Fibroblast of the conjunctiva (primary cell): ENCODE measurements around the gene IPO4.

Experiments used
- DNase-seq: peaks from one replicate; pipeline ENCODE4 v3.0.0-alpha.2; 2010; ENCODE audit warnings: low read depth

IPO4 gene

DNA sequence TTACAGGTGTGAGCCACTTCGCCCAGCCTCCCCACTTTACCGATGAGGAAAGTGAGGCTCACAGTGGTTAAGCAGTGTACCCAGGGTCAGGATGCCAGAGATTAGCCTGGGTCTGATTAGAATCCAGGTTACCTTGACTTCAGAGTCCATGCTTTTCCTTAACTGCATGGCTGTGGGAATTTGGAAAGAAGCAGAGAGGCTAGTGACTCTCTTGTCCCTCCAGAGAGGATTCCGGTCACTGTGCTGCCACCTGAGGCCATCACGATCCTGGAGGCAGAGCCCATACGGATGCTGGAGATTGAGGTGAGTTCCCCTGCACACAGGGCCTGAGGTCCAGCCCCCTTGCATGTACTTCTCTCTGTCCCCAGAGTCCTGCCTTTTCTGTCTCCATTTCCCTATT is 12.0 kb downstream of the IPO4 start:
- DNase-seq: no peak

DNA sequence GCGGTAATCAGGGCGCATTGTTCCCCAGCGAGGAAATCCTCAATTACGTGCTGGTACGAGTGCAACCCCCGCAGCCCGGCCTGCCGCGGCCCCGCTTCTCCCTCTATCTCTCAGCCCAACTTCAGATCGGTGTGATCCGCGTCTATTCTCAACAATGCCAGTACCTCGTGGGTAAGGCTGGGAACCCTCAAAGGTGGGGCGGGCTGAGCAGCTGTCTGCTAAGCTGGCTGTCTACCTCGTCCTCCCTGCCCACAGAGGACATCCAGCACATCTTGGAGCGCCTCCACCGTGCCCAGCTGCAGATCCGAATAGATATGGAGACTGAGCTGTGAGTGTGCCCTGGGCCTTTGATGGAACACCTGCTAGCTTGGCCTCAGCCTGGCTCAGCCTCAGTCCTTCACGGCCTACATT is 15.7 kb downstream of the IPO4 start:
- DNase-seq: no peak

GRCh38 chr14:24172261-24172860 is 16.3 kb downstream of the IPO4 start:
- DNase-seq: no peak

DNA sequence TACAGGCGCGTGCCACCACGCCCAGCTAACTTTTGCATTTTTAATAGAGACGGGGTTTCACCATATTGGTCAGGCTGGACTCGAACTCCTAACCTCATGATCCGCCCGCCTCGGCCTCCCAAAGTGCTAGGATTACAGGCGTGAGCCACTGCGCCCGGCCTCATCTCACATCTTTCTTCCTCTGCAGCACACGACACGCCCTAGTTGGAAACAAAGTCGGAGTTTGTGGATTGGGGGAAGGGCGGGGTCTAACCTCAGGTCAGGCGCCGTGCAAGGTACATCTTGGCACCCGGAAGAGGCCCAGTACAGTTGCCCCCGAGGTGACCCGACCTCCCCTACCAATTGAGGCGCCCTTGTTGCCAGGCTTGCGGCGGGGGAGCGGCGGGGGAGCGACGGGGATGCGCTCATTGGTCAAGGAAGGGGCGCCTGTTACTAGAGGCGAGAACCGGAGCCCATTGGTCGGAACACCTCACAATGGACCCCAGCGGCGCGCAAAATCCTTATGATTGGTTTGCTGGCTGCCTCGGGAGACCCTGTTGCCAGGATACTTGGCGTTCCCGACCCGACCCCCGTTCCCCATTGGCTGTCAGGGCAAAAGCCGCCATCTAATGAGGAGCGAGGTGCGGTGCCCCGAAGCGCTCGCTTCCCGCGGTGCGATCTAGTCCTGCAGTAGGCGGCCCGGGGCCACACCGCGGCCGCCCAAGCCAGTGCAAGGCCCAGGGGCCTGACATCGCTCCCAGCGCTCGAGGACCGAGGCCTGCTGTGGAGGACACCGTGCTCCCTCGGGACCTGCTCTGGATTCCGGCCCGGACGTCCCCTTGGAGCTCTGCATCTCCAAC is 17.0 kb downstream of the IPO4 start, which contains the start of gene REC8:
REC8 (plus strand) TSS at position 659 of the 839 bp plus-strand sequence. CDS start 473 bp downstream, outside the sequence.
- peak; percentile 72 for DNase-seq

GRCh38 chr14:24167469-24168114 is 21.0 kb downstream of the IPO4 start:
- DNase-seq: no peak

DNA sequence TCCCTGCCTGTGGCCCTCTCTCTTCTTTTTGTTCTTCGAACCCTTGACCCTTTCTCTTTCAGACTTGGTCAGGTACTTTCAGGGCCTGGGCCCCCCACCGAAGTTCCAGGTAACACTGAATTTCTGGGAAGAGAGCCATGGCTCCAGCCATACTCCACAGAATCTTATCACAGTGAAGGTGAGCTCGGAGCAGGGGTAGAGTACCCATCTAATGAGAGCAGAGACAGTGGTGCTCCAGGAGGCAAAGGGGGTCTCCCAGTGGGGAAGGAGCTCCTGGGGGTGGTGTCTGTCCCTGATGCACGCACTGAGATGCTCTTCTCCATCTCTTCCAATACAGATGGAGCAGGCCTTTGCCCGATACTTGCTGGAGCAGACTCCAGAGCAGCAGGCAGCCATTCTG is 22.8 kb downstream of the IPO4 start:
- no peak for DNase-seq

DNA sequence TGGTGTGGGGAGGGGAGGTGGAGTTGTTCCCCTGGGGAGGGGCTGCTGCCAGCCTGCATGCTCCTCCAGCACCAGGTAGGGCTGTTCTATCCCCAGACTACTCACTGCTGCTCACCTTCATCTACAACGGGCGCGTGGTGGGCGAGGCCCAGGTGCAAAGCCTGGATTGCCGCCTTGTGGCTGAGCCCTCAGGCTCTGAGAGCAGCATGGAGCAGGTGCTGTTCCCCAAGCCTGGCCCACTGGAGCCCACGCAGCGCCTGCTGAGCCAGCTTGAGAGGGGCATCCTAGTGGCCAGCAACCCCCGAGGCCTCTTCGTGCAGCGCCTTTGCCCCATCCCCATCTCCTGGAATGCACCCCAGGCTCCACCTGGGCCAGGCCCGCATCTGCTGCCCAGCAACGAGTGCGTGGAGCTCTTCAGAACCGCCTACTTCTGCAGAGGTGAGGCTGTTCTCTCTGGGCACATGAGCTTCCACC is 24.1 kb downstream of the IPO4 start:
- DNase-seq: no peak

DNA sequence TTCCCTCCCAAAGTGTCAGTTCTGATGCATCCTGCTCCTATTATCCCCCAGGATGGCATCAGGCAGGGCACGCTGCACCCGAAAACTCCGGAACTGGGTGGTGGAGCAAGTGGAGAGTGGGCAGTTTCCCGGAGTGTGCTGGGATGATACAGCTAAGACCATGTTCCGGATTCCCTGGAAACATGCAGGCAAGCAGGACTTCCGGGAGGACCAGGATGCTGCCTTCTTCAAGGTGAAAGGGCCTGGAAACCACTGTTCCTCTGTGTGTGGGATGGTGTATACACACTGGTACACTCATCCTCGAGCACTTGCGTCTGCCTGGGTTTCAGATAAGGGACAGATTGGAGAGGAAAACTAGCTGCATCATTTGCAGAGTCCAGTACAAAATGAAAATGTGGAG is 26.5 kb downstream of the IPO4 start:
- DNase-seq: no peak

GRCh38 chr14:24160850-24161804 is 27.5 kb downstream of the IPO4 start, which contains the start of gene IRF9:
Gene IRF9, plus strand, starts transcription at chr14:24161265. Its CDS starts 880 bp downstream, at chr14:24162145.
- DNase-seq: peak; percentile 92

GRCh38 chr14:24160499-24160849 is 28.1 kb downstream of the IPO4 start:
- DNase-seq: no peak

GRCh38 chr14:24159777-24160498 is 28.7 kb downstream of the IPO4 start:
- DNase-seq: no peak

DNA sequence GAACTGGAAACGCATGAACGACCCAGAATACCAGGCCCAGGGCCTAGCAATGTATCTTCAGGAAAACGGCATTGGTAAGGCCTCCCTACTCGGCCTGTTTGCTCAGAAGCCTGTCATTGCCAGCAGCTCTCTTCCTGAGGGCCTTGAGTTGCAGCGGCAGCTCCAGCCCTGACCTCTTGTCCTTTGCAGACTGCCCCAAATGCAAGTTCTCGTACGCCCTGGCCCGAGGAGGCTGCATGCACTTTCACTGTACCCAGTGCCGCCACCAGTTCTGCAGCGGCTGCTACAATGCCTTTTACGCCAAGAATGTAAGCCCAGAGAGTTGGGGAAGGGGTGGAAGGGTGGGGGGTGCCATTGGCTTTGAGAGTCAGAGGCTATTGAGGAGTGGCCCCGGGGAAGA is 31.3 kb downstream of the IPO4 start:
- no peak for DNase-seq

- DNase-seq: no peak
Observed at GRCh38 chr14:24156840-24157239, 31.8 kb downstream of the IPO4 start.

DNA sequence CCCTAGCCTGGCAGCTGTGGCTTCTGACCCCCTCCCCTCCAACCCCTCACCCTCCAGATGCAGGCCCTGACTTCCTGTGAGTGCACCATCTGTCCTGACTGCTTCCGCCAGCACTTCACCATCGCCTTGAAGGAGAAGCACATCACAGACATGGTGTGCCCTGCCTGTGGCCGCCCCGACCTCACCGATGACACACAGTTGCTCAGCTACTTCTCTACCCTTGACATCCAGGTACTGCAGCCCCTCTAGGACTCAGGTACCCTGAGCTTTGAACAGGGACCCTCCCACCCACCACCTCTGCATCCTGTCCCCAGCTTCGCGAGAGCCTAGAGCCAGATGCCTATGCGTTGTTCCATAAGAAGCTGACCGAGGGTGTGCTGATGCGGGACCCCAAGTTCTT is 33.5 kb downstream of the IPO4 start:
- no peak for DNase-seq

DNA sequence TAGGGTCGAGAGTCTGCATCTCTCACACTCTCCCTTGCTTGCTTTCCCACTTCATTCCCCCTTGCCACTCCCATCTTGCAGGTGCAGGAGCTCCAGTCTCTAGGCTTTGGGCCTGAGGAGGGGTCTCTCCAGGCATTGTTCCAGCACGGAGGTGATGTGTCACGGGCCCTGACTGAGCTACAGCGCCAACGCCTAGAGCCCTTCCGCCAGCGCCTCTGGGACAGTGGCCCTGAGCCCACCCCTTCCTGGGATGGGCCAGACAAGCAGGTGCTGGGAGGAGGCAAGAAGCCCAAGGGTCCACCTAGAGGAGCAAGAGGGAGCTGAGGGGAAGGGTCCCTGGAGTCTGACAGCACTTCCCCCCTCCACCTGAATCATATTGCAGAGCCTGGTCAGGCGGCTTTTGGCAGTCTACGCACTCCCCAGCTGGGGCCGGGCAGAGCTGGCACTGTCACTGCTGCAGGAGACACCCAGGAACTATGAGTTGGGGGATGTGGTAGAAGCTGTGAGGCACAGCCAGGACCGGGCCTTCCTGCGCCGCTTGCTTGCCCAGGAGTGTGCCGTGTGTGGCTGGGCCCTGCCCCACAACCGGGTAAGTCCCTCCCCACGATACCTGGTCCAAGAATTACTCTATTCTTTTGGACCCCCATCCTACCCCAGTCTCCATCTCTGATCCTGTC is 37.1 kb downstream of the IPO4 start:
- DNase-seq: no peak

DNA sequence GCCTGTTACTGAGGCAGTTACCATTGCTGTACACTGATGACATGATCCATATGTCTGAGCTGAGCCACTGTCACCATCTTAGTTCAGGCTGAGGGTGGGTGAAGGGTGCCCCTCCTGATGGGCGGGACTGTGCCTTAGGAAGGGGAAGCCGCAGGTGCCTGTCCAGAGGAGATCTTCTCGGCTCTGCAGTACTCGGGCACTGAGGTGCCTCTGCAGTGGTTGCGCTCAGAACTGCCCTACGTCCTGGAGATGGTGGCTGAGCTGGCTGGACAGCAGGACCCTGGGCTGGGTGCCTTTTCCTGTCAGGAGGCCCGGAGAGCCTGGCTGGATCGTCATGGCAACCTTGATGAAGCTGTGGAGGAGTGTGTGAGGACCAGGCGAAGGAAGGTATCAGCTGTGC is 37.6 kb downstream of the IPO4 start:
- DNase-seq: no peak

DNA sequence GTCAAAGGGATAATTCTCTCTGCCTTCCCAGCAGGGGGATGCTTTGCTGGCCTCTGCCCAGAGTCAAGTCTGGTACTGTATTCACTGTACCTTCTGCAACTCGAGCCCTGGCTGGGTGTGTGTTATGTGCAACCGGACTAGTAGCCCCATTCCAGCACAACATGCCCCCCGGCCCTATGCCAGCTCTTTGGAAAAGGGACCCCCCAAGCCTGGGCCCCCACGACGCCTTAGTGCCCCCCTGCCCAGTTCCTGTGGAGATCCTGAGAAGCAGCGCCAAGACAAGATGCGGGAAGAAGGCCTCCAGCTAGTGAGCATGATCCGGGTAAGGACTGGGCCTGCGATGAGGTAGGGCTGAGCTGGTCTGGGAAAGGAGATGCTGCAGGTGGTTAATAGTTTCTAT is 38.0 kb downstream of the IPO4 start:
- DNase-seq: no peak

DNA sequence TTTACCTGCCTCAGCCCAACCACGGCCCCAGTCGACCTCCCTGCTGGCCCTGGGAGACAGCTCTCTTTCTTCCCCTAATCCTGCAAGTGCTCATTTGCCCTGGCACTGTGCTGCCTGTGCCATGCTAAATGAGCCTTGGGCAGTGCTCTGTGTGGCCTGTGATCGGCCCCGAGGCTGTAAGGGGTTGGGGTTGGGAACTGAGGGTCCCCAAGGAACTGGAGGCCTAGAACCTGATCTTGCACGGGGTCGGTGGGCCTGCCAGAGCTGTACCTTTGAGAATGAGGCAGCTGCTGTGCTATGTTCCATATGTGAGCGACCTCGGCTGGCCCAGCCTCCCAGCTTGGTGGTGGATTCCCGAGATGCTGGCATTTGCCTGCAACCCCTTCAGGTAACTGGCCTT is 38.6 kb downstream of the IPO4 start:
- no peak for DNase-seq

- no peak for DNase-seq
Observed at GRCh38 chr14:24149302-24149969, 39.2 kb downstream of the IPO4 start.
